Omental fat pad (tissue), 4 donors: Measurements from ENCODE around the gene PTMS. TPM values are rescaled to one million over a fixed set of nuclear protein-coding genes. Genes with fewer than 3 reads are reported as not detected.

Experiments
- ATAC-seq: fragments of 150-250 bp; one replicate; pipeline ENCODE4 v1.9.1; 2016; ENCODE audit warnings: mild to moderate bottlenecking, moderate library complexity; ENCODE audit not compliant: low FRiP score
- DNase-seq: peaks from one replicate; pipeline ENCODE4 v3.0.0-alpha.2; 2019; ENCODE audit warnings: low spot score
- total RNA-seq, 4 donors: library from RNA; depleted of rRNA; stranded (reverse); fragments of >200 nt; gene quantifications; one replicate each; pipeline ENCODE4 v1.1.0, GENCODE V29; 2016
- TF ChIP-seq, protein P1 (sequence below), 3 donors: fragments of 450-650 bp; IDR thresholded peaks; one replicate each; pipeline ENCODE4 v1.5.1; 2016 to 2017; ENCODE audit warnings: antibody characterized with exemption in 3 of 3, mild to moderate bottlenecking in 3 of 3, moderate library complexity in 2 of 3

PTMS gene
- total RNA-seq, 4 donors from 2014 or later = 77.6 to 143 (median 113) TPM

DNA sequence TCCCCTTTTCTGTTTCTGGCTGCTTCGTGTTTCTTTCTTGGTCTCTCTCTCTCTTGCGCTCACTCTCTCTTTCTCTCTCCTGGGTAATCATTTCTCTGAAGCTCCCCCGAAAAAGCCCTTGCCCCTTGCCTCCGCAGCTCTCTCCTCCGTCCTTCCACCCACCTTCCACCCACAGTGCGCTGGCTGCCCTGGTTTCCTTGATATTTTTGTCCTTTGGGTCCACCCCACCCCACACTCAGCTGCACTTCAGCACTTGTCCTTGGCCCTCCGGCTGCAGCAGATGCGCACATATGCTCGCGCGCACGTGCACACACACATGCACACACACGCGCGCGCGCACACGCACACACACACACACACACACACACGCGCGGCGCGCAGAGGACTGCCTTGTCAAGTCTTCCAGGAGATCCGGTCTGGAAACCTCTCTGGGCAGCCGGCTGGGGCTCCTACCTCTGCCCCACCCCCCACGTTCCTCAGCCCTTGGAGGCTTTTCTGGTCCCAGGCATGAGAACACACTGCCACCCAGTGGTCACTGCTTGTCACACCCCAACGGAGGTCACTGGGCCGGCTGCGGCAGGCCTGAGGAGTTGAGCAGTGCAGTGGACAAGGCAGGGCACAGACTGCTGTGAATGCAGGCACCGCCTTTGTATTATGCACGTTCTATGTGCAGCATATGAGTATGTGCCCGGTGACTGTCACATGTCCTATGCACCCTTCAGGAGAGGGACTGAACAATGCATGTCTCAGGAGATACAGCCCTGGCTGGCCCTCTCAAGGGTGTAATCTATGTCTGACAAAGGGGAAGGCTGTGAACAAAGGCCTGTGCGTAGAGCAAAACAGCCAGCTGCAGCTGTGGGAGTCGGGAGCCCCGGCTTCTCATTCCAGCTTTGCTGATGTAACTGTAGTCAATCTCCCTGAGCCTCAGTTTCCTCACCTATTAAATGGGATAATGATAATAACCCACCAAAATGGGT, 12.7 kb downstream of the PTMS start:
- DNase-seq (peak; percentile 86), ATAC-seq (peak; percentile 94)
- TF ChIP-seq, protein P1, sequence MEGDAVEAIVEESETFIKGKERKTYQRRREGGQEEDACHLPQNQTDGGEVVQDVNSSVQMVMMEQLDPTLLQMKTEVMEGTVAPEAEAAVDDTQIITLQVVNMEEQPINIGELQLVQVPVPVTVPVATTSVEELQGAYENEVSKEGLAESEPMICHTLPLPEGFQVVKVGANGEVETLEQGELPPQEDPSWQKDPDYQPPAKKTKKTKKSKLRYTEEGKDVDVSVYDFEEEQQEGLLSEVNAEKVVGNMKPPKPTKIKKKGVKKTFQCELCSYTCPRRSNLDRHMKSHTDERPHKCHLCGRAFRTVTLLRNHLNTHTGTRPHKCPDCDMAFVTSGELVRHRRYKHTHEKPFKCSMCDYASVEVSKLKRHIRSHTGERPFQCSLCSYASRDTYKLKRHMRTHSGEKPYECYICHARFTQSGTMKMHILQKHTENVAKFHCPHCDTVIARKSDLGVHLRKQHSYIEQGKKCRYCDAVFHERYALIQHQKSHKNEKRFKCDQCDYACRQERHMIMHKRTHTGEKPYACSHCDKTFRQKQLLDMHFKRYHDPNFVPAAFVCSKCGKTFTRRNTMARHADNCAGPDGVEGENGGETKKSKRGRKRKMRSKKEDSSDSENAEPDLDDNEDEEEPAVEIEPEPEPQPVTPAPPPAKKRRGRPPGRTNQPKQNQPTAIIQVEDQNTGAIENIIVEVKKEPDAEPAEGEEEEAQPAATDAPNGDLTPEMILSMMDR (IDR thresholded peaks at IDR 0.05) = peak in 2 of 3 donors; percentile 71 to 84

- TF ChIP-seq, protein P1 (IDR thresholded peaks at IDR 0.05) = no peak
- DNase-seq (no peak), ATAC-seq (no peak)
Observed at GRCh38 chr12:6779708-6780432, 13.7 kb downstream of the PTMS start.

- DNase-seq = no peak
- TF ChIP-seq, protein P1 (IDR thresholded peaks at IDR 0.05) = no peak
- ATAC-seq = no peak
Observed at GRCh38 chr12:6780573-6780972, 14.4 kb downstream of the PTMS start.

DNA sequence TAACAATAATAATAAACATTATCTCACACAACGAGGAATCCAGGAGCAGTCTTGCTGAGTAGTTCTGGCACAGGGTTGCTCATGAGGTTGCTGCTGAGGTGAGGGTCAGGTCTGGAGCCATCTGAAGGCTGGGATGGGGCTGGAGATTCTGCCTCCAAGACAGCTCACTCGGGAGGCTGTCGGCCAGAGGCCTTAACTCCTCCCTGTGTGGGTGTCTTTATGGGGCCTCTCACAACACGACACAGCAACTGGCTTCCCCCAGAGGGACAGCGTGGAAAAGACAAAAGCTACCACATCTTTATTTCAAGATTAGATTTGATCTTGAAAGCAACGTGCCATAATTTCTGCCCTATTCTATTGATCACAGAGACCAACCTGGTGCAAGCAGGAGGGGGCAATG, 16.0 kb downstream of the PTMS start:
- TF ChIP-seq, protein P1 (IDR thresholded peaks at IDR 0.05) = no peak
- ATAC-seq = no peak

DNA sequence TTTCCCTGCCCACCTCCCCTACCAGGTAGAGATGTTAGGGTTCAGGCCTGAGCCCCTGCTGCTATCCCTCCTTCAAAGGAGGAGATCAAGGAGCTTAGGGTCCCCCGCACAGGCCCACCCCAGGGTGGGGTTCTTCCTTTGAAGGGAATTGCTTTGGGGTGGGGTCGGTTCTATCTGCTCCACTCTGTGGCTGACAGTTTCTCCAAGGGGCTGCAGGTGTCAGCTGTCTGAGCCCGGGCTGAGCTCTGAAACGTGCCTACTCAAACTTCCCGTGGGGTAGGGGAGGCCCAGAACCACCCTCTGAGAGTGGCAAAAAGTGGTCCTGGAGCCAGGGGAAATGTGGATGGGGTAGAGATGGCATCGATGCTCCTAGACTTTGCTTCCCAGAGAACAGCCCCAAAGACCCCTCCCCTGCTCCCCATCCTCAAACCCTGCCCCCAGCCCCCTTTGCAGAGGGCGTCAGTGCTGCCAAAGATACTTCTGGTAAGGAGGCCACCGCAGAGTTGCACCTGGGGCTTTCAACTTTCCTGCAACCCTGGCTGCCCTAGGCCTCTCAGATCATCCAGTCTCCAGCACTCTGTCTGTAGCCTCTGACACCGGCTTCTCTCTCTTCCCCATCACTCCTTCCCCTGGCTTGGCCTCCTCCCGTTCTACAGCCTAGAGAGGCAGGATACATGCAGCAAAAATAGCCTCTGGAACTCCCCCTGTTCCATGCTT, 16.8 kb downstream of the PTMS start:
- ATAC-seq (no peak), DNase-seq (no peak)
- TF ChIP-seq, protein P1 (IDR thresholded peaks at IDR 0.05) = no peak

More for the DNA sequence above, 16.0 kb downstream of the PTMS start:
- DNase-seq = no peak

DNA sequence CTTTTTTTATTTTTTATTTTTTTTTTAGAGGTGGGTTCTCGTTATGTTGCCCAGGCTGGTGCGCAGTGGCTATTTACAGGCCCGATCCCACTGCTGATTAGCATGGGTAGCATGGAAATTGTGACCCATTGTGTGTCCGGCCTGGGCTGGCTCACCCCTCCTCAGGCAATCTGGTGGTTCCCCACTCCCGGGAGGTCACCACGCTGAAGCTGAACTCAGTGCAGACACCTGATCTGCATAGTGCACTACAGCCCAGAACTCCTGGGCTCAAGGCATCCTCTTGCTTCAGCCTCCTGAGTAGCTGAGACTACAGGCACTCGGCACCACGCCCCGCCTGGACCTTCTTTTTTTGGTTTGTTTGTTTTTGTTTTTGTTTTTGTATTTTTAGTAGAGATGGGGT, 17.7 kb downstream of the PTMS start:
- TF ChIP-seq, protein P1 (IDR thresholded peaks at IDR 0.05) = no peak
- no peak for ATAC-seq
- no peak for DNase-seq
